Activated CD4-positive, alpha-beta T cell treated with anti-CD3 and anti-CD28 coated beads, Interleukin-2, Interleukin-6, amounts not matched to agents 100 ng/mL and 50 ng/mL, durations not matched to agents 16 hours and 8 hours (primary cell): Measurements from ENCODE around the gene KDF1.
"Not testable (repeated sequence)": the region's sequence is repeated elsewhere in the genome, so short reads cannot be mapped to it uniquely, and the experiment has no call there.

ENCODE experiments used
- DNase-seq: peaks from one replicate; pipeline ENCODE4 v3.0.0-alpha.2; 2020

The KDF1 gene

GRCh38 chr1:26994020-26994786, 33.9 kb upstream of the KDF1 start:
- peak; percentile 23 for DNase-seq

DNA sequence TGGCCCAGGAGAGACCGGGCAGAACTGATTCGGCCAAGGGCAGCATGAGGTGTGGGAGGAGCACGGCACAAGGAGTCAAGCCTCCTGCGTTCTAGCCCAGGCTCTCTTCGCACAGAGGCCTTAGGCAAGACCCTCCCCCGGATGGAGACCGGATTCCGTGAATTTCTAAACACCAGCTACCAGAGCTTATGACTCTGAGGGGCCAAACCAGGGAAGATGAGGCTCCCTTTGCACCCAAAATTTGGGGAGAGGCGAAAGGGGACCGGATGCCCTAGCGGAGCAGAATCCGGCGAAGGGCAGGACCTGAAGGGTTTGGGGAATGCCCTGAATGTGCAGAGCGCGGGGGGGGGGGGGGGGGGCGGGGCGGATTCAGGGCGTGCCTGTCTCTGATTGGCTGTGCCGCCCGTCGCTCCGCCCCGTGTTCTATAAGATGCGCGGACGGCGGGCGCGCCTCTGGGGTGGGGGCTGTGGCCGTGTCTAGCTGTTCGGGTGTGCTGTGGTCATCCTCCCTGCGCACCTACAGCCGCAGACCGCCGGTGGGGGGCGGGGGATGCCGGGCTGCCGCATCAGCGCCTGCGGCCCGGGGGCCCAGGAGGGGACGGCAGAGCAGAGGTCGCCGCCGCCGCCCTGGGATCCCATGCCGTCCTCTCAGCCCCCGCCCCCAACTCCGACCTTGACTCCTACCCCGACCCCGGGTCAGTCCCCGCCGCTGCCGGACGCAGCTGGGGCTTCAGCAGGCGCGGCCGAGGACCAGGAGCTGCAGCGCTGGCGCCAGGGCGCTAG, 33.2 kb upstream of the KDF1 start, which contains the start of gene TRNP1:
Gene TRNP1, plus strand, starts transcription at position 456 of the 783 bp plus-strand sequence. Its CDS starts 95 bp downstream, at position 551.
- DNase-seq, result peak; percentile 75

DNA sequence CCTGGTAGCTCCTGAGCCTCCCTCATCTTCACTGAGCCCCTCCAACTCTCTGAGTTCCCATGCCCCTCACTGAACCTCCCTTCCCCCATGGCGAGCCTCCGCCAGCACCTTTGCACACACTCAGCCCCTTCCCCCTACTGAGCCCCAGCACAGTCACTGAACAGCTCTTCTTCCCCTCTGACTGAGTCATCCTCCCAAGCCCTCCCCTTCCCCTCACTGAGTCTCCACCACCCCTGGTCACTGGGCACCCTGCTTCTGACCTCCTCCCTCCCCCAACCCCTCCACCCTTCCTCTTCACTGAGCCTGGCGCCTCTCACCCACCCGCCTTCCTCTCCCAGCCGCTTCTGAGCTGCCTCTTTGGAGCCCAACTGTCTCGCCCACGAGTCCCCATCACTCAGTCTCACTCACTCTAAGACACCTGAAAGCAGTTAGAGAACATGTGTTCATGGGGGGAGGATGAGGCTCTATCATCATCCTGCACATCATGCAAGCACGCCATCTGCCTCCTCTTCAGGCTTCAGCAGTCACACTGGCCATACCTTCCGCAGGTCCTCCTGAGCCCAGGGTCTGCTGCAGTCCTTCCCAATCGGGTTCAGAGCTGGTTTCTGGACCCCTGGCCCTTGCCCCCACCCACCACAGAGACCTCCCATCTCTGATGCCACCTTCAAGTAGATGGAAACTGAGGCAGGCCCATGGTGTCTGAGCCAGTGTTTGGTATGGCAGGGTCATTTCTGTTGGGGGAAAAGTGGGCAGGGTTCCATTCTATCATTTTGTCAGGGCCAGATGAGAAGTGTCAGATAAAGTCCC, 31.2 kb upstream of the KDF1 start:
- DNase-seq, result no peak

DNA sequence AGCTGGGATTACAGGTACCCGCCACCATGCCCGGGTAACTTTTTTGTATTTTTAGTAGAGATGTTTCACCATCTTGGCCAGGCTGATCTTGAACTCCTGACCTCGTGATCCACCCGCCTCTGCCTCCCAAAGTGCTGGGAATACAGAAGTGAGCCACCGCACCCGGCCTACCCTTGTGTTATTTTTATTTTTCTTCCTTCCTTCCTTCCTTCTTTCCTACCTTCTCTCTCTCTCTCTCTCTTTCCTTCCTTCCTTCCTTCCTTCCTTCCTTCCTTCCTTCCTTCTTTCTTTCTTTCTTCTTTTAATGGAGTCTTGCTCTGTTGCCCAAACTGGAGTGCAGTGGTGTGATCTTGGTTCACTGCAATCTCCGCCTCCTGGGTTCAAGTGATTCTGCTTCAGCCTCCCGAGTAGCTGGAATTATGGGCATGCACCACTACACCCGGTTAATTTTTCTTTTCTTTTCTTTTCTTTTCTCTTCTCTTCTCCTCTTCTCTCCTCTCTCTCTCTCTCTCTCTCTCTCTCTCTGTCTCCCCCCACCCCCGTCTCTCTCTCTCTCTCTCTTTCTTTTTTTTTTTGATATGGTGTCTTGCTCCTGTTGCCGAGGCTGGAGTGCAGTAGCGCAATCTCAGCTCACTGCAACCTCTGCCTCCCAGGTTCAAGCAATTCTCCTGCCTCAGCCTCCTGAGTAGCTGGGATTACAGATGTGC, 29.3 kb upstream of the KDF1 start:
- not testable (repeated sequence) for DNase-seq

GRCh38 chr1:26986658-26987057, 26.4 kb upstream of the KDF1 start:
- DNase-seq, result no peak

GRCh38 chr1:26984291-26984690, 24.0 kb upstream of the KDF1 start:
- DNase-seq, result no peak

- DNase-seq, result no peak
Observed at GRCh38 chr1:26983863-26984262, 23.6 kb upstream of the KDF1 start.

GRCh38 chr1:26981146-26981846, 21.0 kb upstream of the KDF1 start:
- DNase-seq, result no peak

GRCh38 chr1:26978901-26979300, 18.6 kb upstream of the KDF1 start:
- no peak for DNase-seq

DNA sequence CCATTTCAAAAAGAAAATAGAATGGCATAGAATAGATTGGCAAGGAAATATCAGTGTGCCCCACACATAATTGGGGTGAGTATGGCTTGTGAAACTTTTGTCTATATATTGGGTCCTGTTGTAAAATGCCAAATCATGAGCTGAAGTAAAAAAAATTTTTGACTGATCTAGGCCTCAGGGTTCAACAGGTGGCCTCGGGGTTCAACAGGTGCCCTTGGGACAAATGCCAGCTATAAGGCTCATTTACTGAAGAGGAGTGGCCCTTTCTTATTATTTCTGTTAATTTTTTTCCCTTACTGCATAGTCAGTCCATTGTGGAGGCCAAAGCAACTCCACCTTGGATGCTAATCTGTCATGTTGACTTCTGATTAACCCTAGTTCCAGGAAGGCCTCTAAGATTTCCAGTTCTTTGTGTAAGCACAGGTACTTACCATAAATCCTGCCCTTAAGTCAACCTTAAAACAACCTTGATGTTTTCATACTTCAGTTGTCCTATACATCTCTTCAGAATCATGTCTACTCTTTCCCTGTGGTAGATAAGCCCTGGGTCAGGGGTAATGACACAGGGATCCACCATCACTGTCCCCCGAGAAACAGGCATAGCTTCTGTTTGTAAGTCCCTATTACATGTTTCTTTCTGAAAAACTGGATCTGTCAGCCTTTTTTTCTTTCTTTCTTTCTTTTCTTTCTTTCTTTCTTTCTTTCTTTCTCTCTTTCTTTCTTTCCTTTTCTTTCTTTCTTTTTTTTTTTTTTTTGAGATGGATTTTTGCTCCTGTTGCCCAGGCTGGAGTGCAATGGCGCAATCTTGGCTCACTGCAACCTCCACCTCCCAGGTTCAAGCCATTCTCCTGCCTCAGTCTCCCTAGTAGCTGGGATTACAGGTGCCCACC, 16.6 kb upstream of the KDF1 start:
- DNase-seq, result no peak

GRCh38 chr1:26972821-26973220, 12.6 kb upstream of the KDF1 start:
- no peak for DNase-seq

DNA sequence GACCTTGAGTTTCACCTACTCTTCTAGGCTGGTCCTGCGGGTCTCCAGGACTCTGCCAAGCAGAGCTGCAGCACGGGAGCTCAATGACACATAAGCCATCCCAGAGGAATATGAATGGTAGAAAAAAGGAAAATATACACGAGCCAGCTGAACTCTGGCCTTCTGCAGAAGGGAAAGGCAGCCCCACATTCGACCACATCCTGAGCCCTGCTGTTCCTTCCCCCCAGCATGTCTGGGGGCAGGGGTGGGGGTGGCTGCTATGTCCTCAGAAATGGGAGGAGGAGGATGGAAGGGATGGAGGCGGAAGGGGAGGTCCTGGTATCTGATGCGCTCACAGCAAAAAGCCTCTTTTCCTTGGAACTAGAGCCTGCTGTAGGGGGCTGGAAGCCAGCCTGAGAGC, 12.1 kb upstream of the KDF1 start:
- no peak for DNase-seq

DNA sequence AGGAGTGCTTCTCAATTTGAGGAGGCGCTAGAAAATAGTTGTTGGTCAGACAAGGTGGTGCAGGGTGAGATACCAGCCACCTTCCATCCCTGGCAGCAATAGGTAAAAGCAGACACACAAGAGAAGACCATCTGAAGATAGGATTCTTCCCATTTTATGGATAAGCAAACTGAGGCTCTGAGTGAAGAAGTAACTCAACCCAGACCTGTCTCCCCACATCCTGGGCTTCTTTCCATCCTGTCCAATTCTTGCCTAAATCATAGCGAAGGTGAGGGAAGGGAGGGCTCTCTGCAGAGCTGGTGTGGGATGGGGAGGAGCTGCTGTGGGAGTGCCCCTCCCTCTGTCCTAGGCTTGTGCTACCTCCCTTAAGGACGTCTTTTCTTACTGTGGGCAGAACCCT, 11.3 kb upstream of the KDF1 start:
- no peak for DNase-seq

DNA sequence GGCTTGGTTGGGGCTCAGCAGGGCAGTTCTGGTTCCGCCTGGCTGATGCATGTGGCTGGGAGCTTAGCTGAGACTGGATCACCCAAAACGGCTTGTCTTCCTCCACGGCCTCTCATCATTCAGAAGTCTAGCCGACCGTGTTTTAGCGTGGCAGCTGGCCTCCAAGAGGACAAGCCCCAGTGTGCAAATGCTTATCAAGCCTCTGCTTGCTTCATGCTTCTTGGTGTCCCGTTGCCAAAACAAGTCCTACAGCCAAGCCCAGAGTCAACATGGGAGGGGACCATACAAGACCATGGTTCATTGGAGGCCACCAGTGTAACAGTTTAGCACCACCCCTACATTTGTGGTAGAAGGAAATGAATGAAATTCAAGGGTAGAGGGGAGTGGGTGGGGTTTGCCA, 10.5 kb upstream of the KDF1 start:
- DNase-seq, result no peak

DNA sequence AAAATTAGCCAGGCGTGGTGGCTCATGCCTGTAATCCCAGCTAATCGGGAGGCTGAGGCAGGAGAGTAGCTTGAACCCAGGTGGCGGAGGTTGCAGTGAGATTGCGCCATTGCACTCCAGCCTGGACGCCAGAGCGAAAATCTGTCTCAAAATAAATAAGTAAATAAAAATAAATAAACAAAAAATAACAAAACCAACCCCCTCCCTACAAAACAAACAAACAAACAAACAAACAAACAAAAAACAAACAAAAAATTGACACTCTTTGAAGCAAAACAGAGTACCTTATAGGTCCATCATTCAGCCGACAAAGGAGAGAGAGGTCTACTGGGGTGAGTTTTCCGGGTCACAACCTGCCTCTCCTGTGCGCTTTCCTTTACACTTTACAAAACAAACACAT, 5.4 kb upstream of the KDF1 start:
- DNase-seq, result no peak

GRCh38 chr1:26965213-26965612, 4.9 kb upstream of the KDF1 start:
- DNase-seq, result no peak

DNA sequence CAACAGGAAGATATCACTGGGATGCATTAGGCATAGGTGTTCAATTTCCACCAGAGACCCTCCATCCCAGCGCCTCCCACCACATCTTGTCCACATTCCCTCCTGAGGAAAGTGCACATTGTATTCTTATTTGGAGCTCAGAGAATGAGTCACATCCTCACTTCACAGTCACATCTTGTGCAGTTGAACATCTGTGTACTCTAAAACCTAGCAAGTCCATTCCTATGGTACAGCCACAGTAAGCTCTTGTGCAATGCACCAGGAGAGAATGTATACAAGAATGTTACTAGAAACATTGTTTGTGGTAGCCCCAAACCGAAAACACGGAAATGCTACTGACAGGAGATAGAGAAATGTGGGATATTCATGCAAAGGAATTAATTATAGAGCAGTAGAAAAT, 1.6 kb upstream of the KDF1 start:
- DNase-seq, result no peak

DNA sequence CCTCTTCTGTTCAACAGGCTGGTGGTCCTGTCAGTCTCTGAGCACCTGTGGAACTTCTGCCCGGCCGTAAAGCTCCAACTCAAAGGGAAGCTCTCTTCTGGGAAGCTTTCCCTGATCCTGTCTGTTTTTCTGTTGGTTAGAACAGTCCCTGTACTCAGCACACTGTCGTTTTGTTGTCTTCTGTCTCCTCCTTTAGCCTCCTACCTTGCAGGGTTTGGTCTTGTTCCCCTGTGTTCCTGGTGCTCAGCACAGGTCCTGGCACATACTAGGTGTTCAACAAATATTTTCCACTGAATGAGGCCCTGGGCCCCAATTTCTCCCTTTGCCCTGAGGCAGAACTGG, 328 bp upstream of the KDF1 start:
- no peak for DNase-seq

DNA sequence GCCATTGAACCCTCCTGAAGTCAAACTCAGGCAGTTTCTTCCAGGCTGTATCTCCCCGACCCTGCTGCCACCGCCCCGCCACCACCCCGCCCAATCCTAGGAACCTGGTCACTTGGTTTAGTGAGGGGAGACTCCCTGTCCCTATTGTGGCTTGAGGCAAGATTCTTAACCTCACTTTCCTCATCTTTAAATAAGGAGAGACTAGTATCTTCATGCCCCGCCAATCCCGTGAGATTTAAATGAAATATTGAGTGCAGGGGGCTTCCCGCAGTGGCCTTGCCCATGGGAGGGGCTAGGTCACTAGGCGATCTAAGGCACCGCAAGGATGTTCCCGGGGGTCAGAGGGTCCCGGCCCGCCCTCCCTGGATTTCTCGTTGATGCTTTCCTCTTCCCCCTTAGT, 998 bp downstream of the KDF1 start:
- no peak for DNase-seq

- DNase-seq, result no peak
Observed at GRCh38 chr1:26957306-26957705, 3.0 kb downstream of the KDF1 start.

GRCh38 chr1:26956321-26956720, 3.9 kb downstream of the KDF1 start:
- no peak for DNase-seq
